Stimulated activated effector memory CD8-positive, alpha-beta T cell treated with anti-CD3 and anti-CD28 coated beads, Interleukin-12 subunit alpha, Interleukin-12 subunit beta, amount 100 ng/mL, for 72 hours (primary cell): Measurements from ENCODE around the gene PTPRM.

ENCODE experiments used
- ATAC-seq: fragments of 150-1000 bp; cut with Tn5 transposase; 2 replicates; pipeline ENCODE4 v1.10.0; 2021
- DNase-seq, 2 donors: peaks; one replicate each; pipeline ENCODE4 v3.0.0; 2021 to 2022; ENCODE audit warnings: low spot score in 2 of 2
- H3K27ac Mint-ChIP-seq: one replicate; pipeline ENCODE4 v1.8.0; 2022; ENCODE audit warnings: mild to moderate bottlenecking, mixed read lengths
- H3K36me3 Mint-ChIP-seq: one replicate; pipeline ENCODE4 v1.8.0; 2022; ENCODE audit warnings: mild to moderate bottlenecking, mixed read lengths
- H3K4me1 Mint-ChIP-seq: one replicate; pipeline ENCODE4 v1.8.0; 2022; ENCODE audit warnings: mixed read lengths
- H3K4me3 Mint-ChIP-seq: one replicate; pipeline ENCODE4 v1.8.0; 2022; ENCODE audit warnings: mild to moderate bottlenecking, mixed read lengths
- H3K9me3 Mint-ChIP-seq: one replicate; pipeline ENCODE4 v1.8.0; 2022; ENCODE audit warnings: mixed read lengths

Gene PTPRM

GRCh38 chr18:7812431-7813063 lies 245.4 kb downstream of the PTPRM start:
- no peaks in the 10 kb centered on the region for H3K4me1 Mint-ChIP-seq
- ATAC-seq: no peak
- peaks cover 10% of the 10 kb centered on the region for H3K9me3 Mint-ChIP-seq

GRCh38 chr18:7813131-7813530 lies 246.0 kb downstream of the PTPRM start:
- Mint-ChIP-seq H3K4me1 (no peaks in the 10 kb centered on the region), H3K27ac (no peak overlapping the region), H3K4me3 (no peak overlapping the region), H3K36me3 (no peaks in the 10 kb centered on the region), H3K9me3 (peaks cover 10% of the 10 kb centered on the region)
- ATAC-seq: no peak
- no peak for DNase-seq

More at GRCh38 chr18:7812431-7813063, 245.4 kb downstream of the PTPRM start:
- Mint-ChIP-seq H3K4me3 (no peak overlapping the region), H3K36me3 (no peaks in the 10 kb centered on the region), H3K27ac (no peak overlapping the region)
- no peak for DNase-seq

GRCh38 chr18:7814754-7815315 lies 247.7 kb downstream of the PTPRM start:
- DNase-seq (no peak), ATAC-seq (no peak)
- H3K27ac Mint-ChIP-seq: no peak overlapping the region

GRCh38 chr18:7815787-7816186 lies 248.7 kb downstream of the PTPRM start:
- H3K4me3 Mint-ChIP-seq: no peak overlapping the region
- no peaks in the 10 kb centered on the region for H3K36me3 Mint-ChIP-seq
- H3K27ac Mint-ChIP-seq: no peak overlapping the region
- ATAC-seq (no peak), DNase-seq (no peak)
- no peaks in the 10 kb centered on the region for H3K4me1 Mint-ChIP-seq
- peaks cover 10% of the 10 kb centered on the region for H3K9me3 Mint-ChIP-seq

More at GRCh38 chr18:7814754-7815315, 247.7 kb downstream of the PTPRM start:
- H3K36me3 Mint-ChIP-seq: no peaks in the 10 kb centered on the region
- peaks cover 10% of the 10 kb centered on the region for H3K9me3 Mint-ChIP-seq
- H3K4me1 Mint-ChIP-seq: no peaks in the 10 kb centered on the region
- no peak overlapping the region for H3K4me3 Mint-ChIP-seq

- Mint-ChIP-seq H3K4me3 (no peak overlapping the region), H3K4me1 (no peaks in the 10 kb centered on the region), H3K27ac (no peak overlapping the region), H3K36me3 (no peaks in the 10 kb centered on the region), H3K9me3 (peaks cover 8% of the 10 kb centered on the region)
- no peak for DNase-seq
- no peak for ATAC-seq
Measured at GRCh38 chr18:7817575-7818230, 250.6 kb downstream of the PTPRM start.

GRCh38 chr18:7821784-7822183 lies 254.7 kb downstream of the PTPRM start:
- DNase-seq: no peak
- no peak overlapping the region for H3K4me3 Mint-ChIP-seq
- ATAC-seq: no peak
- peaks cover 9% of the 10 kb centered on the region for H3K4me1 Mint-ChIP-seq
- H3K9me3 Mint-ChIP-seq: no peaks in the 10 kb centered on the region
- H3K36me3 Mint-ChIP-seq: no peaks in the 10 kb centered on the region
- no peak overlapping the region for H3K27ac Mint-ChIP-seq

- Mint-ChIP-seq H3K4me3 (no peak overlapping the region), H3K36me3 (no peaks in the 10 kb centered on the region), H3K27ac (no peak overlapping the region), H3K4me1 (peaks cover 9% of the 10 kb centered on the region), H3K9me3 (no peaks in the 10 kb centered on the region)
- DNase-seq (no peak), ATAC-seq (peak; percentile 45)
Measured at GRCh38 chr18:7822435-7823331, 255.6 kb downstream of the PTPRM start.

GRCh38 chr18:7824970-7825369 lies 257.9 kb downstream of the PTPRM start:
- peaks cover 9% of the 10 kb centered on the region for H3K4me1 Mint-ChIP-seq
- H3K36me3 Mint-ChIP-seq: no peaks in the 10 kb centered on the region
- ATAC-seq: no peak
- H3K9me3 Mint-ChIP-seq: no peaks in the 10 kb centered on the region
- H3K4me3 Mint-ChIP-seq: no peak overlapping the region
- H3K27ac Mint-ChIP-seq: no peak overlapping the region
- no peak for DNase-seq

GRCh38 chr18:7830468-7830867 lies 263.4 kb downstream of the PTPRM start:
- Mint-ChIP-seq H3K9me3 (peaks cover 4% of the 10 kb centered on the region), H3K36me3 (no peaks in the 10 kb centered on the region), H3K4me3 (no peak overlapping the region), H3K4me1 (no peaks in the 10 kb centered on the region), H3K27ac (no peak overlapping the region)
- peak; percentile 62 for ATAC-seq
- DNase-seq: no peak

- peaks cover 4% of the 10 kb centered on the region for H3K4me1 Mint-ChIP-seq
- H3K9me3 Mint-ChIP-seq: peaks cover 18% of the 10 kb centered on the region
- H3K4me3 Mint-ChIP-seq: no peak overlapping the region
- H3K36me3 Mint-ChIP-seq: no peaks in the 10 kb centered on the region
- ATAC-seq (no peak), DNase-seq (no peak)
- H3K27ac Mint-ChIP-seq: no peak overlapping the region
Measured at GRCh38 chr18:7839548-7839947, 272.4 kb downstream of the PTPRM start.

GRCh38 chr18:7840411-7840810 lies 273.3 kb downstream of the PTPRM start:
- no peak for ATAC-seq
- H3K9me3 Mint-ChIP-seq: peaks cover 15% of the 10 kb centered on the region
- DNase-seq: no peak
- H3K27ac Mint-ChIP-seq: no peak overlapping the region
- H3K4me3 Mint-ChIP-seq: no peak overlapping the region
- no peaks in the 10 kb centered on the region for H3K36me3 Mint-ChIP-seq
- H3K4me1 Mint-ChIP-seq: peaks cover 4% of the 10 kb centered on the region

- peaks cover 4% of the 10 kb centered on the region for H3K9me3 Mint-ChIP-seq
- no peaks in the 10 kb centered on the region for H3K36me3 Mint-ChIP-seq
- peaks cover 4% of the 10 kb centered on the region for H3K4me1 Mint-ChIP-seq
- H3K4me3 Mint-ChIP-seq: no peak overlapping the region
- no peak overlapping the region for H3K27ac Mint-ChIP-seq
- no peak for DNase-seq
- ATAC-seq: no peak
Measured at GRCh38 chr18:7844017-7844416, 276.9 kb downstream of the PTPRM start.

- Mint-ChIP-seq H3K4me1 (peaks cover 4% of the 10 kb centered on the region), H3K36me3 (no peaks in the 10 kb centered on the region), H3K9me3 (peaks cover 4% of the 10 kb centered on the region), H3K4me3 (no peak overlapping the region), H3K27ac (no peak overlapping the region)
- DNase-seq (no peak), ATAC-seq (no peak)
Measured at GRCh38 chr18:7844418-7844817, 277.3 kb downstream of the PTPRM start.

GRCh38 chr18:7846335-7846734 lies 279.2 kb downstream of the PTPRM start:
- no peaks in the 10 kb centered on the region for H3K4me1 Mint-ChIP-seq
- ATAC-seq: no peak
- DNase-seq: no peak
- no peaks in the 10 kb centered on the region for H3K36me3 Mint-ChIP-seq
- H3K9me3 Mint-ChIP-seq: peaks cover 9% of the 10 kb centered on the region
- no peak overlapping the region for H3K4me3 Mint-ChIP-seq
- no peak overlapping the region for H3K27ac Mint-ChIP-seq

GRCh38 chr18:7847357-7848053 lies 280.4 kb downstream of the PTPRM start:
- H3K27ac Mint-ChIP-seq: no peak overlapping the region
- DNase-seq (no peak), ATAC-seq (no peak)
- H3K36me3 Mint-ChIP-seq: no peaks in the 10 kb centered on the region
- H3K4me3 Mint-ChIP-seq: no peak overlapping the region
- H3K9me3 Mint-ChIP-seq: peaks cover 17% of the 10 kb centered on the region
- H3K4me1 Mint-ChIP-seq: no peaks in the 10 kb centered on the region
